K562 (cell line): ENCODE measurements around the gene COASY. TPM values are rescaled to one million over a fixed set of nuclear protein-coding genes. Genes with fewer than 3 reads are reported as not detected.

Experiments used
- E4F1 ChIP-seq: fragments of 250-450 bp; sonication (Bioruptor Pico); IDR thresholded peaks from 2 replicates; pipeline ENCODE4 v1.5.0; 2021; ENCODE audit warnings: mild to moderate bottlenecking, borderline replicate concordance
- ETV1 ChIP-seq: fragments of 450-650 bp; conservative IDR thresholded peaks from 2 replicates; pipeline ENCODE4 v1.6.1; 2016; ENCODE audit warnings: missing genetic modification characterization, control low read depth, low read depth, missing compliant biosample characterization
- MBD2 ChIP-seq: sonication (generic); IDR thresholded peaks from 2 replicates; pipeline ENCODE4 v1.6.1; 2016; ENCODE audit warnings: low read depth, borderline replicate concordance
- NFE2L1 ChIP-seq: fragments of 450-650 bp; IDR thresholded peaks from 2 replicates; pipeline ENCODE4 v1.6.1; 2016; ENCODE audit warnings: missing genetic modification characterization, low read depth, mild to moderate bottlenecking, missing compliant biosample characterization, moderate library complexity, borderline replicate concordance
- SMARCA4 ChIP-seq: fragments of 450-650 bp; IDR thresholded peaks from 2 replicates; pipeline ENCODE4 v1.6.1; 2016
- STAT5A ChIP-seq: IDR thresholded peaks from 2 replicates; pipeline ENCODE4 v1.6.1; 2012; ENCODE audit warnings: low read length, inconsistent platforms, borderline replicate concordance
- TBL1XR1 ChIP-seq, 2 experiments: IDR thresholded peaks; 2 replicates each; pipeline ENCODE4 v1.6.1; 2012; ENCODE audit warnings: improper control_type of control experiment in 2 of 2, low read length in 2 of 2, mild to moderate bottlenecking in 1 of 2
- TFAM ChIP-seq: fragments of 250-450 bp; sonication (Bioruptor Pico); conservative IDR thresholded peaks from 2 replicates; pipeline ENCODE4 v1.5.0; 2021; ENCODE audit warnings: mild to moderate bottlenecking, moderate library complexity
- ZC3H8 ChIP-seq: fragments of 450-650 bp; IDR thresholded peaks from 2 replicates; pipeline ENCODE4 v1.6.1; 2017
- polyA plus RNA-seq, 8 experiments: library from polyadenylated mRNA; depleted of rRNA in 4 of 8; stranded (reverse) in 5 of 8; unstranded in 3 of 8; fragments of >200 nt; fragmentation: Nextera tagmentation in 2 of 8; fragmentation: Illumina TruSeq in 1 of 8; extraction: Ambion mirVana in 2 of 8; extraction: Trizol in 1 of 8; gene quantifications; 2 replicates each; pipeline versions ENCODE4 v1.2.1 to v1.2.3, GENCODE V29; 2011 to 2014; ENCODE audit warnings: inconsistent platforms in 1 of 8, missing spikeins in 1 of 8
- total RNA-seq, 7 experiments: library from RNA; depleted of rRNA in 6 of 7; stranded (reverse); fragments of >200 nt in 6 of 7; fragmentation: Illumina TruSeq in 2 of 7; extraction: Trizol in 2 of 7; gene quantifications; 2 replicates each; pipeline versions ENCODE4 v1.2.1 to v1.2.3, GENCODE V29; 2011 to 2021; ENCODE audit warnings: low replicate concordance in 1 of 7
- TF ChIP-seq, protein P1 (sequence below): sonication (generic); formaldehyde crosslinking; IDR thresholded peaks from 2 replicates; pipeline ENCODE4 v1.8.0; 2022; ENCODE audit warnings: mild to moderate bottlenecking, missing genetic modification reagents
- TF ChIP-seq, protein P2 (sequence below), 2 experiments: fragments of 450-650 bp; IDR thresholded peaks; 2 replicates each; pipeline ENCODE4 v1.6.1; 2016; ENCODE audit warnings: mild to moderate bottlenecking in 2 of 2, borderline replicate concordance in 1 of 2, low read depth in 1 of 2, moderate library complexity in 1 of 2

Gene COASY
- total and polyA plus RNA-seq, 9 of the 15 experiments (the other 6 are each of a cell fraction or from before 2014, with no cell fraction given), result 25.4 to 175 (median 62.3) TPM

DNA sequence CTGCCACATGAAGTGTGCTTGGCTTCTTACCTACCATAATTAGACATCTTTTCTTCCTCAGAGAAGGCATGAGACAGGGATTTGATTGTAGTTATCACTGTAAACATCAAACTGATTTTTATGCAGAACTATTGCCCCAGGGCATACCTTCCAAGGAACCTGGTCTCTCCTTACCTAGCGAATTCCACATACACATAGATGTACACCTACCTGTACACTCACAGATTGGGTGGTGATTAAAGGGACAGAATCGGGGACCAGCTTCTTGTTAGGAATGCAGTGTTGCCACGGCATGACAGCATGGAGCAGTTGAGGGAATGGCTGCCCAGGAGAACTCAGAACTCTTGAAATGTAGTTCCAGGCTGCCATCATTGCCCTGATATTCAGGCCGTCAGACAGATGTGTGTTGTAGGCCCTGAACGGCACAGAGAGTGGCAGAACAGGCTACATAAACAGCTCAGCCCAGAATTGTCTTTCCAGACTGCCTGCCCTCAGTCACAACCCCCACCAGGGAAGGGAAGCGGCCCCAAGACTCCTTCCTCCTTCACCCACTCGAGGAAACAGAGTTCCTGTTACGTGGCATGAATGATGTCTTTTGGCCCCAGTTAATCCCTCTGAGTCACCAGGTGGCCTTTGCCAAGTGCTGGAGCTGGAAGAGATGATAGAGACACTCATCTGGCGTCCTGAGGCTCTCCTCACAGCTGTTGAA, 43.7 kb upstream of the COASY start (continued):
- no peak for TF ChIP-seq MBD2
- TF ChIP-seq E4F1 (CRISPR knock-in tag), result no peak
- peak; percentile 48; the same call in 1 of the 2 replicates for TF ChIP-seq STAT5A
- no peak for TF ChIP-seq TFAM
- TF ChIP-seq ETV1 (tag), result 0 out of 2 replicates have a peak, but pooled peaks have one; percentile 13
- TF ChIP-seq, protein P1, sequence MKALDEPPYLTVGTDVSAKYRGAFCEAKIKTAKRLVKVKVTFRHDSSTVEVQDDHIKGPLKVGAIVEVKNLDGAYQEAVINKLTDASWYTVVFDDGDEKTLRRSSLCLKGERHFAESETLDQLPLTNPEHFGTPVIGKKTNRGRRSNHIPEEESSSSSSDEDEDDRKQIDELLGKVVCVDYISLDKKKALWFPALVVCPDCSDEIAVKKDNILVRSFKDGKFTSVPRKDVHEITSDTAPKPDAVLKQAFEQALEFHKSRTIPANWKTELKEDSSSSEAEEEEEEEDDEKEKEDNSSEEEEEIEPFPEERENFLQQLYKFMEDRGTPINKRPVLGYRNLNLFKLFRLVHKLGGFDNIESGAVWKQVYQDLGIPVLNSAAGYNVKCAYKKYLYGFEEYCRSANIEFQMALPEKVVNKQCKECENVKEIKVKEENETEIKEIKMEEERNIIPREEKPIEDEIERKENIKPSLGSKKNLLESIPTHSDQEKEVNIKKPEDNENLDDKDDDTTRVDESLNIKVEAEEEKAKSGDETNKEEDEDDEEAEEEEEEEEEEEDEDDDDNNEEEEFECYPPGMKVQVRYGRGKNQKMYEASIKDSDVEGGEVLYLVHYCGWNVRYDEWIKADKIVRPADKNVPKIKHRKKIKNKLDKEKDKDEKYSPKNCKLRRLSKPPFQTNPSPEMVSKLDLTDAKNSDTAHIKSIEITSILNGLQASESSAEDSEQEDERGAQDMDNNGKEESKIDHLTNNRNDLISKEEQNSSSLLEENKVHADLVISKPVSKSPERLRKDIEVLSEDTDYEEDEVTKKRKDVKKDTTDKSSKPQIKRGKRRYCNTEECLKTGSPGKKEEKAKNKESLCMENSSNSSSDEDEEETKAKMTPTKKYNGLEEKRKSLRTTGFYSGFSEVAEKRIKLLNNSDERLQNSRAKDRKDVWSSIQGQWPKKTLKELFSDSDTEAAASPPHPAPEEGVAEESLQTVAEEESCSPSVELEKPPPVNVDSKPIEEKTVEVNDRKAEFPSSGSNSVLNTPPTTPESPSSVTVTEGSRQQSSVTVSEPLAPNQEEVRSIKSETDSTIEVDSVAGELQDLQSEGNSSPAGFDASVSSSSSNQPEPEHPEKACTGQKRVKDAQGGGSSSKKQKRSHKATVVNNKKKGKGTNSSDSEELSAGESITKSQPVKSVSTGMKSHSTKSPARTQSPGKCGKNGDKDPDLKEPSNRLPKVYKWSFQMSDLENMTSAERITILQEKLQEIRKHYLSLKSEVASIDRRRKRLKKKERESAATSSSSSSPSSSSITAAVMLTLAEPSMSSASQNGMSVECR (CRISPR knock-in tag), result no peak
- 0 out of 4 replicates have a peak, but pooled peaks of 1 of the 2 experiments have one; percentile 35 for TF ChIP-seq TBL1XR1 (IDR thresholded peaks at IDR 0.05; ENCODE audit: low read length in 2 of 2)
- TF ChIP-seq, protein P2, sequence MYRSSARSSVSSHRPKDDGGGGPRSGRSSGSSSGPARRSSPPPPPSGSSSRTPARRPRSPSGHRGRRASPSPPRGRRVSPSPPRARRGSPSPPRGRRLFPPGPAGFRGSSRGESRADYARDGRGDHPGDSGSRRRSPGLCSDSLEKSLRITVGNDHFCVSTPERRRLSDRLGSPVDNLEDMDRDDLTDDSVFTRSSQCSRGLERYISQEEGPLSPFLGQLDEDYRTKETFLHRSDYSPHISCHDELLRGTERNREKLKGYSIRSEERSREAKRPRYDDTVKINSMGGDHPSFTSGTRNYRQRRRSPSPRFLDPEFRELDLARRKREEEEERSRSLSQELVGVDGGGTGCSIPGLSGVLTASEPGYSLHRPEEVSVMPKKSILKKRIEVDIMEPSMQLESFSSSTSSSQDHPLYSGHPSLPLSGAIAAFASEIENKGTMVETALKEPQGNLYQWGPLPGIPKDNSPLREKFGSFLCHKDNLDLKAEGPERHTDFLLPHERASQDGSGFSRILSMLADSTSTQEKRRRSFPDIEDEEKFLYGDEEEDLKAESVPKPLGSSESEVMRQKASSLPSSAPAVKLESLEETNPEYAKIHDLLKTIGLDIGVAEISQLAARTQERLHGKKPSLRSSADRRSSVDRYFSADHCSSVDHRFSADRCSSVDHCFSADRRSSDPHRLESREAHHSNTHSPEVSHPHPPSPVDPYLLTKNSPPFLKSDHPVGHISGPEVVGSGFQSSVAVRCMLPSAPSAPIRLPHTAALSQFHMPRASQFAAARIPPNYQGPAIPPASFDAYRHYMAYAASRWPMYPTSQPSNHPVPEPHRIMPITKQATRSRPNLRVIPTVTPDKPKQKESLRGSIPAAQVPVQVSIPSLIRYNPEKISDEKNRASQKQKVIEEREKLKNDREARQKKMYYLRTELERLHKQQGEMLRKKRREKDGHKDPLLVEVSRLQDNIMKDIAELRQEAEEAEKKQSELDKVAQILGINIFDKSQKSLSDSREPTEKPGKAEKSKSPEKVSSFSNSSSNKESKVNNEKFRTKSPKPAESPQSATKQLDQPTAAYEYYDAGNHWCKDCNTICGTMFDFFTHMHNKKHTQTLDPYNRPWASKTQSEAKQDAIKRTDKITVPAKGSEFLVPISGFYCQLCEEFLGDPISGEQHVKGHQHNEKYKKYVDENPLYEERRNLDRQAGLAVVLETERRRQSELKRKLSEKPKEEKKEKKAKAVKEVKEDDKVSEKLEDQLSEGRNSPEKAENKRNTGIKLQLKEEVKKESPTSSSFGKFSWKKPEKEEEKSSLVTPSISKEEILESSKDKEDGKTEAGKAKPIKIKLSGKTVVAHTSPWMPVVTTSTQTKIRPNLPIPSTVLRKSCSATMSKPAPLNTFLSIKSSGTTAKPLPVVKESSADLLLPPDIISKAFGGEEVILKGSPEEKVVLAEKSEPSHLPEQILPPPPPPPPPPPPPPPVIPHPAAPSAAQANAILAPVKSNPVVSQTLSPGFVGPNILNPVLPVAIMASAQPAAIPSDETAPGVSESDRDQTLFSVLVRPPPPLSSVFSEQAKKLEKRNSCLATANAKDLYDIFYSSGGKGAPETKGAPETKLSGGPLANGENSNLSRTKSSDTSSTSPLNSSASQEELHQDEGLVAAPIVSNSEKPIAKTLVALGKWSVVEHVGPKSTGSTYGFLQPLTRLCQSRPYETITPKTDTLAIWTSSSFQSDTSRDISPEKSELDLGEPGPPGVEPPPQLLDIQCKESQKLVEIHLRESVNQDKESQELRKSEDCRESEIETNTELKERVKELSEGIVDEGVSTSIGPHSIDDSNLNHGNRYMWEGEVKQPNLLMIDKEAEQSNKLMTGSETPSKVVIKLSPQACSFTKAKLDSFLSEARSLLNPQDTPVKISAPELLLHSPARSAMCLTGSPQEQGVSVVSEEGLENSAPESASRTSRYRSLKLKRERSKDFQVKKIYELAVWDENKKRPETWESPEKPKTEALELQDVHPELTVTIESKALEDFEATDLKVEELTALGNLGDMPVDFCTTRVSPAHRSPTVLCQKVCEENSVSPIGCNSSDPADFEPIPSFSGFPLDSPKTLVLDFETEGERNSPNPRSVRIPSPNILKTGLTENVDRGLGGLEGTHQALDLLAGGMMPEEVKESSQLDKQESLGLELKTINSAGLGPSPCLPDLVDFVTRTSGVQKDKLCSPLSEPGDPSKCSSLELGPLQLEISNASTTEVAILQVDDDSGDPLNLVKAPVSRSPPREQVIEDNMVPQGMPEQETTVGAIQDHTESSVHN (IDR thresholded peaks at IDR 0.05; ENCODE audit: borderline replicate concordance in 1 of 2, low read depth in 1 of 2), result no peak
- TF ChIP-seq SMARCA4, result peak; percentile 51
- TF ChIP-seq NFE2L1 (tag), result no peak
- no peak for TF ChIP-seq ZC3H8
